Activated CD8-positive, alpha-beta memory T cell treated with anti-CD3 and anti-CD28 coated beads, Interleukin-2, amount 50 U/mL, for 4 hours (primary cell): ENCODE measurements around the gene CACNA2D3.

Source experiments
- DNase-seq: peaks from one replicate; pipeline ENCODE4 v3.0.0-alpha.2; 2020

The CACNA2D3 gene

DNA sequence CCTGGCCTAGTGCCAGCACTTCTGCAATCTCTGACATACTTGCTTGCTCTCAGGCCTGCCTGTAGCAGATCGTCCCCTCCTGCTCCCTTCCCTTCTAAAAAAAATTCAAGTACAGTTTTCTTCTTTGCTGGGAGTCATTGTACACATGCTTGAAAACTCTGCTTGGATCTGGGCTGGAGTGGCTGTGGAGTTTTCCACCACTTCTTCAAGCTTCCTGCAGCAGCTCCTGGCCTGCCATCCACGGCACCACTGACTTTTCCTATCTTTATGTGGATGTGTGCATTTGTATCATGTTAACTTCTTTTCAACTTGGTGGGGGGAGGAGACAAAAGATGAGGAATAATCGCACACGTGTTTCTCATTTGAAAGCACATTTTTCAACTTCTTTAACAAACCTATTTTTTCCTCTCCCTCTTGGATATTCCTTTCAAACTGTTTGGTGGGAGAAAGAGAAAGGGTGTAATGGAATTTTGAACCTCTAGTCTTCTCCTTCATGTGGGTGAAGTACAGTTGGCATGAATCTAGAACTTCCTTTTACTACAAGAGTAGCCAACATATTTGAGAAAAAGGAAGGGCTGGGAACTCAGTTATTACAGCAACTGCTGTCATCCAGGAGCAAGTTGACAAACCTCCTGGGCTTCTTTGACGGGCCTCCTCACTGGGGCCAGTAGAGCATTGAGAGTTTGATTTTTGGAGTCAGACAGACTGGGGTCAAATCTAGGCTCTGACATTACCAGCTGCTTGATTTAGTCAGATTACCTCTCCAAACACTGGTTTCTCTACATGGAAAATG, 866.7 kb downstream of the CACNA2D3 start:
- DNase-seq = no peak

DNA sequence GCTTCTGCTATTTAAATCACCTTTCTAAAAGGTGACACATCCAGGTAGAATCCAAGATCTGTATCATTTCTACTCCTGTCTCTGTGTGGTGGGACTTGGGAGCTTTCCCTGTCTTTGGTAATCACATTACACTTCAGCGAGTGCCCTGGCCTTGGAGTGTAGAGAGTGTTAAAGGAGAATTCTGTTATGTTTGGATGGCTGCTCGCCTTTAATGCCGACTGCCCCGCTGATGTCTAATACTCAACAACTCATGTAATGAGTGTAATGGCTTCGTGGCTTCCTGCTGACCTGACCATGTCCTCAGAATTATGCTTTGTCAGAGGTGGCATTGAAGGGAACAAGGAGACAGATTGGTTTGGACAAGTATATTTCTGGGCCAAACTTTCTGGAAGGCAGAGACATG, 871.8 kb downstream of the CACNA2D3 start:
- DNase-seq = no peak

DNA sequence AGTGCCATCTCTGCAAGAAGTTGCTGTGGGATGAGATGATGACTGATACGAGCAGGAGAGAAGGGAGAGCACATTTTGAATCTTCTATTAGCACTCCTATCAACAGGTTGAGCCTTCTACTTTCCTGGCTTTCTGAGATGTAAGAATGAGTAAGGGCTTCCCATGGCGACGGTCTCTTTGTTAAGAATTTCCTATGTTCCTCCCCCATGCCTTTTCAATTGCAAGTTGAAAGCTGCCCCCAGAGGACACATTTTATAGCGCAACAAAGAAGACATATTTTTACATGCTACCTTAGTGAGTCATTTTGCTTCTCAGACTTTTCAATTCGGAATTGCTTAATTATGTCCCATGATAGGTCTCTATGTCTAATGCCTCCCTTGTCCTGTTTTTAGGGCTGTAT, 876.8 kb downstream of the CACNA2D3 start:
- DNase-seq = no peak

DNA sequence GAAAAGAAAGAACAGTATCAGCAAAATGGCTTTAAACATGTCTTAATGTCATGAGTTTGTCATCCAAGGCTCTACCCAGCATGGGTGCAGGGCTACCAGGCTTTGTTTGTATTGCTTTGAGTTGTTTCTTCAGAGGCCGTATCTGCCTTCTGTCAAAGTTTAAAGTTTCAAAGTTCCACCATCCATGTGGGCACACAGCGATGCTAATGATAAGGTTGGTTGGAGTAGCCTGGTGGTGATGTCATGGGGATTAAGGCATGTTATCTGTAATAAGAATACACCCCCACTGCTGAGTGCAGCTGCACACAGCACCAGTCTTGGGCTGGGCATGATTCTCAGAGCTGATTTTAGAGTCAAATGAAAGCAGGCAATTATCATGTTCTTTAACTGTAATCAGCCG, 877.5 kb downstream of the CACNA2D3 start:
- DNase-seq = no peak

DNA sequence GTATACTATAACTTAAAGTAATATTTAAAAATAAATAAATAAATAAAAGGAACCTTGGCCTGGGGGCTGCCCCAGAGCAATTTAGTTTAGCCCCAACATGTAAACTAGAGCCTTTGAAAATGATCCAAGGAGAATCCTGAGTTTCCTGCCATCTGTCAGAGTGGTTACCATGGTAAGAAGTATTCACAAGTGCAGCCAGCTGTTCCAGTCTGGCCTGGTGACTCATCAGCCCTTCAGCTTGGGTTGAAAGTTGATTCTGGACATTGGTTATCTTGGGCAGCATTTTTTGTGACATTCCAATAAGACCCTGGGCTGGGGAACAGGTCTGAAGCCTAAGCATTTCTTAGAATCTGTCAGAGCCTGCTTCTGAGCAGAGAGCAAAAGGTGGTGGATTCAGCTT, 878.2 kb downstream of the CACNA2D3 start:
- DNase-seq = no peak

DNA sequence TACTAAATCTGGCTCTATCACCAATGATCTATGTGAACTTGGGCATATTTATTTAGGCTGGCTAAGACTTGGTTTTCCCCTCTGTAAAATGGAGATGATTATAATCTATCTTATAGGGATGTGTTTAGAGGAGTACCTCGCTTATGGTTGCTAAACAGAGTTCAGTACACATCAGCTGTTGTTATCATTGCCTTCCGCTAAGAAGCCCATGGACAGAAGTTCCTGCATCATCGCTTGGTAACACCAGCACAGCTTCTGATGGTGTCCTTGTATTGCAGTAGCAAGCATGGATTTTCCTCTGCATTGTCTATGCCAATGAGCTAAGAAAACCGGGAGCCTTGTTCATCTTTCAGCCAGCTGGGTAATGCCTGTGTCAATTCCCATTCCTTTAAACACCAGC, 878.6 kb downstream of the CACNA2D3 start:
- no peak for DNase-seq

DNA sequence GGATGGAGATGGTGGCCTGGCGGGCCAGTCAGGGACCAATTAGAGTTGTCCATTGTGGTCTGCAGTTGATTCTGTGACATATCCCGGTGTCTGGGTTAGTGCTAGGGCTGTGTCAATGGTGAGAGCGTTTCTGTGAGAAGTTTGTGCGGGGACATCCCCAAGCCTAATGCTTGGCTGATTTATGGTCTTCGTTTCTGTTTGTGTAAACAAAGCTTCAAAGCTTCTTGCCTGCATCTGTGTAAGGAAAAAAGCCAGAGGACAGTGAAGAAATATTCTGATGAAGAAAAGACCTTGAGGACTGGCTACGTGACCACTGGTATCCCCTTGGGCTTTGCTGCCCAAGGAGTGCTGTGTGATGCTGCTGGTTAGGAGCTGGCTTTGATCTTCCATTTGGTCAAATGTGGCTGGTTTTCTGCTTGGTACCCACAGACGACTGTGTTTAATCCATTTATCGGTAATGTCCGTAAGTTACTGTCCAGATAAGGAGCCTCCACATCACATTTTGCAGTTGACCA, 880.1 kb downstream of the CACNA2D3 start:
- no peak for DNase-seq

DNA sequence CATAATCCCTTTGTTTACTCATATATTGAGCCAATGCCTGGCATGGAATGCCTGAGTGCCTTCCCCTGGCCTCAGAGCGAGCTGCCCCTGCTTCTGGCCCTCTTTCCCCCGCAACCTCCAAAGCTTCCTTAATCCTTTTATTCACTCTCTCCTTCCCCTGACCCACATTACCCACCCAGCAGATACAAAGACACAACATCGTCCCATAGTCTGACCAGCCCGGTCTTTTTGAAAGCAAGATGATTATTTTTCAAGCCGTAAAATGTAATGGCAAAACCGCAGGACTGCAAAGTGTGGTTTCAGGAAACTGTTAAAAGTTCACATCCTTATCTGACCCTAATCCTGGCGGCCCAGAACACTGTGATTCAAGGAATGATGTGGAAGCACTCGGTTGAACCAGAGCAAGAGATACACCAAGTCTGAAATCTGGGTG, 883.9 kb downstream of the CACNA2D3 start:
- DNase-seq = no peak

DNA sequence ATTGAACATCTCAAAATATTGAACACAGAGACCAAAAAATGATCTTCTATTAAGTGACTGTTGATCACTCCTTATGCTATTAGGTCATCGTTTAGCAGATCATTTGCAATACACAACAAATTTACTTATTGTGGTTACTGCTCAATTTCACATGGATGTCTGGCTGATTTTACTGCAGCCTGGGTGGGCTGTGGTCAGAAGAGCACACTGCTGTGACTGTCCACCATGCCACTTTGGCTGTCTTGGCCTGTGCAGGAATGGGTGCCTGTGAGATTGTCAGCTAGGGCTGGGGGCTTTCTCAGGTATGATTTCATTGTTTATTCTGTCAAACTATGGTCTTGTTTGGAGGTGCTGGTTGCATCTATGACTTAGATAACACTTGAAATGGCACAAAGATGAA, 885.6 kb downstream of the CACNA2D3 start:
- DNase-seq = no peak

DNA sequence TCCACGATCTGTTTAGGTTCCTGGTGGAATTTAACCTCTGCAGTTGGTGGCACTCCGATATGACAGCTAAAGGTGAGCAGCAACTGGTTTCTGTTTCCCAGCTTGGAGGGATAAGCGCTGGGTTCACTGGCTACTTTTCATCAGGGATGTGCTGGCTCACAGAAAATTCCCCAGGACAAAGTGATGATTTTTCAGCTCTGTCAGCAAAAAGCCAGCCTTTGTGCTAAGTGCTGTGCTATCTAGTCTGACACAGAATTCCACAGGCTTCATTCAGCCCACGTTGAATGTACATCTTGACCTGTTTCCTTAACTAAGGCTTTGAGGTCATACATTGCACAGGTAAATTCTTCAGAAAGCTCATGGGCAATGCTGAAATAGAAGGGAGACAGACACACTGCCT, 887.0 kb downstream of the CACNA2D3 start:
- DNase-seq = no peak

DNA sequence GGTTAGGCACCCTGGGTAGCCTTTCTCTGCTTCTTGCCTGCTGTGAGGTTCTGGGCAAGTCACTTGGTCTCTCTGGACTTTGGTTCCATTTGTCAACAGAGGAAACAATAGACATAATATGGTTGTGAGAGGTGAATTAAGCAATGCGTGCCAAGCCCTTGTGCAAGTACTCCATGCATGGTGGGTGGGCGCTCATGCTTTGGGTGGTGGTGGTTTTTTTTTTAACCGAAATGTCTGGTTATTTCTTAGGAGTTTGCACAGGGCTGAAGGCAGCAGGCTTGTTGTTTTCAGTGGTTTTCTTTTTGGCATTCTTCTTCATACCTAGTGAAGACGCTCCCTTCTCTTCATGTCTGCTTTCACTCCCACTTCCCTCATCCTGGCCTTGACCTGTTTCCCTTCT, 889.7 kb downstream of the CACNA2D3 start:
- DNase-seq = no peak

DNA sequence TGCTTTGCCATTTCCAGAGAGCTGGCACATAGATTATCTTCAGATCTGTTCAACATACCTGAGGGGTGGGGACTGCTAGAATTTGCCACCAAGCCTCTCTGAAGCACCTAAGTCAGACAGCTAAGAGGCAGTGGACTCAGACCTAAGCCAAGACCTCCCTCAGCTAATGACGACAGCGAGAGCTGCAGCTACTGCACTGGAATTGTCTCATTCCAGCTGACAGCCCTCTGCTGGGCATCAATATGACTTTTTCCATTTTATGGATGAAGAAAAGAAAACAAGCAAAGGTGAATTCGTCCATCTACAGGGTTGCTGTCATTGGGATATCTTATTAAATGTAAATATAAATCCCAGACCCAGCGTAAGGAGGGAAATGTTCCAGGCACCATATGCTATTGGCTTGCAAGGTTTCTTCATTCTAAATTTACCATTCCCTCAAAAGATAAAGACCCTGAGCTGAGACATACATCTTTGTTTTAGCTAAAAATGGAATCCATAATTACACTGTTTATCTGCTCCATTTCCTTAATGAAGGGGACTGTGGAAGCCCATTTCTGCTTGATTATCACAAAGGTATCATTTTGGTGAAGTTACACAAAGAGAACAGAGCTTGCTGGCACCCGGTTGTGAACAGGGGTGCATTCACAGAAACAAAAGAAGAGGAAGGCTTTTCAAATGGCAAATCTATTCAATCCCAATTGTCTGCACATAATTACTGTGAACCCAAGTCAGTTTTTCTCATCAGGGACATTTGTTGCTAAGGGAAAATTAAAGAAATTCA, 891.0 kb downstream of the CACNA2D3 start:
- no peak for DNase-seq

DNA sequence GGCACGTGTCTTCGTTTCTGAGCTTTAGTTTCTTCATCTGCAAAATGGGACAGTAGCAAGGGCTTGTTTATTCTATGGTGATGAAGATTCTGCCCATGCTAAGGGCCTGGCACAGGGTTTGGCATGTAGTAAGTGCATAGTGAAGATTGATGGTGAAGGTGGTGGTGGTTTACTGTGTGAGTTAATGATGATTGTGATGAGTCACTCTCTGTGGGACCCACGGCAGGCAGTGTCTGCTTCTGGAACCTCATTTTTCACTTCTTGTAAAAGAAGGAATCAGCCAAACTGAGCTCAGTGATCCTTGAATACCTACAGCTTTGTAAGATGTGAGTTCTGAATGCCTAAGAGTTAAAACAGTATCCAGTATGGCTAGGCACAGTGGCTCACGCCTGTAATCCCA, 891.7 kb downstream of the CACNA2D3 start:
- DNase-seq = no peak

DNA sequence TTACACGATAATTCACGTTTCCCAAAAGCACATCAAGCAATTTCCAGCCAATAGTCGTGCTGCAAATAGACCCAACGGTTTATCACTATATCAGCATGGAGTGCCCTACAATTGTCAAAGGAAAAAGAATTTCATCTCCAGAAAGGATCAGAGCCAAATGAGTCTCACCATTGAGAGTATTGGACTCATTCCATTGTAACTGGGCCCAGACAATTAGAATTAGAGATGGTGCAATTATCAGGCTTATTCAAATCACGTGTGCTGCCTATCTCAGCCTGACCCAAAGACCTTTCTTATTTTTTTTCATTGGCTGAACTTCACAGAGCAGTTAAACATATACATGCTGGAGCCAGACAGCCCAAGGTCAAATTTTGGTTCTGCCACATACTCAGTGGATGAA, 892.6 kb downstream of the CACNA2D3 start:
- DNase-seq = no peak

DNA sequence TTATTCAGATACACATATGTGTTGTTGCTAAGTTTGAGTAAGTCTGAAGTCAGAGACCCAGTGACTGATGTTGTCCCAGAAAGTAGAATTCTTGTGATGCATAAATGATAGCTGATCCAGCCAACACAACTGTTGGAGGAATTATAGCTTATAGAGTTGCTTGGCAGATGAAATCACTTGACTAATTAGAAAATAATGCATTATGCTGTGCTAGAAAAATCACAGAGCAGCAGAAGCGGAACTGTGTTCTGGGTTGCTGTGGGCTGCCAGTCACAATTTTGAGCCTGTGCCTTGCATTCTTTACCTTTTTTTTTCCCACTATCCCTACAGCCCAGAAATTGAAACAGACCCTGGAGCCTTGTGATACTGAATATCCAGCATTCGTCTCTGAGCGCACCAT, 895.5 kb downstream of the CACNA2D3 start:
- no peak for DNase-seq

DNA sequence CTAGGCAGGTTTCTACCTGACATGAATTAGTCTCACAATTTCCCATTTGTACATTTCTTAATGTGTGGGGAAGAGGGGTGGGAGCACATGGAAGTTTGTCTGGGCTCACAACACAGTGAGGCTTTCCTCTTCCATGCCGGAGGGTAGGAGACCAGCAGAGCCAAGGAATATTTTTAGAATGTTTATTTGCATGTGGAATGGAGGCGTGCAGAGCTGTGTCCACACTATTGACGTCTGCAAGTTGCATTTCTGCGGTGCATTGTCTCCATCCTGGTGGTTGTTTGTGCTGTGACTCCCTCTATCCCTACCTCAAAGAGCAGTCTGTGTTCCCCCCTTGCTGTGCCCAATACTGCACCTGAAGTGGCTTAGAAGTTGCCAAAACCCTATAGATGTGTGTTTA, 908.6 kb downstream of the CACNA2D3 start:
- no peak for DNase-seq

DNA sequence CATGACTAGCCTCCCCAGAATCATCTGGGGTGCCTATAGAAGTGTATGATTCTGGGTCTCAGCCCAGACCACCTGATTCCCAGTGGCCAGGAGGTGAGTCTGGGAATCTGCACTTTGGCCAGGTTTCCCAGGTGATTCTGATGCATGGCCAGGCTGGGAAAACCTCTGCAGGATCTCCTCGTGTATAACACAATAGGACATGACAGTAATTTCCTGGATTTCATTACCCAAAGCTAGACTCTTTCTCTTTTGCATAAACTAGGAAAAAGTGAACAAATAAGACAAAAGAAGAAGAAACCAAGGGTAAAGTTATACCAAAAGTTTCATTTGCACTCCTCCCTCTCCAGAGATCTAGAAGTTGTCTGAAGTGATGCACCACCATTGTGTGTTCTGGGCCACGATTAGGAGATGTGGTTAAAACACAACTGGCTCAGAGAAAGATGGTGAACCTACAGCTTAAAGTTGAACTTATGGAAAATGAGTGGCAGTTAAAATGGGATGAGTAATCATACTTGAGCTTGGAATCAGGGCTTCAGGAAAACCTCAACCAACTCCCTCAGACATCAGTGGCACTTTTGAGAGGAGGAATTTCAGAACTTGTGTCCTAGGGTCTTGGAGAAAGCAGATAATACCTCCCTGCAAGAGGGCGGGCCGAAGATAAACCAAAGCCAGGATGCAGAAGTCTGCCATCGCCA, 914.7 kb downstream of the CACNA2D3 start:
- DNase-seq = no peak

DNA sequence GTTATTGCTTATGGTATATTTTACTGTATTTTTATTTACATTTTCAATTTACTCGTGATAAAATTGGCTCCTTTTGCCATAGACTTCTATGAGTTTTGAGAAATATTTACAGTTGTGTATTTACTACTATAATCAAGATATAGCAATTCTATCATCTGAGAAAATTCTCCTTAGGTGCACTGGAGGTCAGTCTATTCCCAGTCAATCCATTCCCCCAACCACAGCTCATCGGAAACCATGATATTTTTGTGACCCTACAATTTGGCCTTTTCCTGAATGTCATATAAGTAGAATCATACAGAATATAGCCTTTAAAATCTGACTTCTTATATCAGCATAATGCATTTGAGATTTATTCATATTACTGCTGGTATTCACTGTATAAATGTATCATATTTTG, 920.2 kb downstream of the CACNA2D3 start:
- no peak for DNase-seq

DNA sequence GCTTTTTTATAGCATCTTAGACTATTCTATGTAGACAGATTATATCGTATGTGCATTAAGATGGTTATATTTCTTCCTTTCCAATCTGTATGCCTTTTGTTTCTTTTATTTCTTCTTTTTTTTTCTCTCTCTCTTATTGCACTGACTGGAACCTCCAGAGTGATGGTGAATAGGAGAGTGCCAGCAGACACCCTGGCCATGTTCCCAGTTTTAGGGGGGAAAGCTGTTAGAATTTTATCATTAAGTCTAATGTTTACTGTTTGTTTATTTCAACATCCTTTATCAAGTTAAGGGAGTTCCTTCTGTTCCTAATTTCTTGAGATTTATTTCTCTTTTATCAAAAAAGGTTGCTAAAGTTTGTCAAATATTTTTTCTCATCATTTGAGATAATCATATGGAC, 922.1 kb downstream of the CACNA2D3 start:
- no peak for DNase-seq

DNA sequence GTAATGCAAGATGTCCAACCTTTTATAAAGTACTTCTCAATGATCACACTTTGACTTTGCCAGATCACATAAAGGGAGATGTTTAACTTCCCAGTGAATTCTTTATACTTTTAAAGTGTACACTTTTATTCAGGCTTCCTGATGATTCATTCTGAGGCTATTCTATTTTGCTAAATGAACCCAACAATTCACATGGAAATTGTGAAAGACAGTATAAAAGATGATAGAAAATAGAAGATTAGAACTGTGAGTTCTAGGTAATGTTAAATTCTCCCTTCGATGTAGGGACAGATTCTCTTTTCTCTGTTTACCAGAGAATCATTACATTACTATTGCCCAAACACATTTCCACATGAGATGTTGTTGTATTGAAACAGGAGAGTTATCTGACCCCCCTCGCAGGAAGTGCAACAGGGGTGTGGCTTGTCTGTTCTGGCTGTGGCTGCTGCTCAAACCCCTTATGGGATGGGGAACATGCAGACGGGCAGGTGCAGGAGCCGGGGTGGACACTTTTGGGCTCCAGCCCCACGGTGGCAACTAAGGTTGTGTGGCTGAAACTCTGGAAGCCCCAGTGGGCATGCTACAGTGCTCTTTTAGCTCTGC, 936.8 kb downstream of the CACNA2D3 start:
- DNase-seq = no peak

DNA sequence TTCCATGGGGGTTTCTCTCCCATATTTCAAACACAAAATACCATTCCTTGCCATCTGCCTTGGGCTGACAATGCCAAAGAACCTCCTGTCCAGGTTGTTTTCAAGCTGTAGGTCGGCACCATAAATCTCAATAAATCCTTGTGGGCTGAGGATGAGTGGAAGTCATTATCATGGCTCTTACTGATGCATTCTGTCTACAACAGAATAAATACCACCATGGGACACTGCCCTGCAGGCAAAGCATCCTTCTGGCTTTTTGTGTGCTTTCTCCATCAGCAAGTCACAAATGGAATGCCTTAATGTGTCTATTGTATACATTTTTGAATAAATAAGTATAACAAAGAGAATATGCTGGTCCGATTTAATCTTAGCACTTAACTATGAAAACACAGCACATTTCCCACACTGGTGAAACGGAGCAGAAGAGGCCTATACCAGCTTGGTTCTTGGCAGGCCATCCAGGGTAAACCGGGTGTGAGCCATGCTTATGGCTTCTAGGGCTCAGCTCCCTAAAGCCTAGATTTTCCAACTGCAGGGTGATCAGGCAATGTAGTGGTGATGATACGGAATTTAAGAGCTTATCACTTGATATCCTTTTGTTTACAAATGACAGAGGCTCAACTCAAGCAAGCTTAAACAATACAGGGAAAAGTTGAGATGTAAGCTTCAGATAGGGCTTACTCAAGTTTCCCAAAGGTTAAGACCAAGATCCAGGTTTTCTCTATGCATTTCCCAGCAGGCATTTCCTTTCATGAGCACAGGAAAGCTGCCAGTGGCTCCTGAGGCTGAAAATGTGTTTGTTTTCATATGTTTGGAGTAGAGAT, 938.8 kb downstream of the CACNA2D3 start:
- no peak for DNase-seq

DNA sequence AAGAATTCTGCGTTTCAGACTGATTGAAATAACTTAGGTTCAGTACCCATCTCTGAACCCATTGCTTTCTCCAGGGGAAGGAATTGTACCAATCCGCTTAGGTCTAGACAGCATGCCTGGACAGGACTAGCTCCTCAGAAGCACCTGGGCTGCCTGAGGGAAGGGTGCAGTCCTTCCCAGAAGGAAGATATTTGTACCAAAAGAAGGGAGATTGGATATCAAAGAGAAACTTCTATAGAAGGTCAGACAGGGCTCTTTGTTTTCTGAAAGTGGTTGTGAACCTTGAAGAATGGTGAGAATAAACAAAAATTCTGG, 939.3 kb downstream of the CACNA2D3 start:
- no peak for DNase-seq

DNA sequence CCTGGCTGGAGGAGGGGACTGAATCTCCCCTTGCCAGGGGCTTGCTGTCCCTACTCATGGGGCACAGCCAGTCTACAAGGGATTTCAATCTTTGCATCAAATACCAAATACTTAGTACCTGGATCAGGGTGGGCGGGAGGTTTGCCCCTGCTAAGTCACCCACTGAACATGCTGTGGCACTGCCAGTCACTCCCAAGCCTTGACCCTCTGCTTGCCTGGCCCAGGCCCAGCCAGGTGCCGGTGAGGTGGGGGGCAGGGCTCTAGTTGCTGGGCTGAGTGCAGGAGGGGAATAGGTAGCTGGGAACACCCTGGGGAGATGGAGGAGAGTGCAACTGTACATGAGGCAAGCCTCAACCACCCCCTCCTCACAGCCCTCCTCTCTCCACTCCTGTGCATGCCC, 941.8 kb downstream of the CACNA2D3 start:
- DNase-seq = no peak
